HG02798 (cell line): ENCODE data around the gene VPS25.
A peak's percentile ranks its signal among the peaks of the same experiment; 100 is the strongest.

Experiments used
- ATAC-seq: cut with Tn5 transposase; IDR thresholded peaks from one replicate; pipeline ENCODE4 v1.9.1; 2021; ENCODE audit warnings: mild to moderate bottlenecking; ENCODE audit not compliant: unreplicated experiment, poor library complexity

VPS25 gene

GRCh38 chr17:42791948-42792347 lies 18.7 kb downstream of the VPS25 start:
- ATAC-seq: no peak

GRCh38 chr17:42792545-42792944 lies 19.3 kb downstream of the VPS25 start:
- no peak for ATAC-seq

GRCh38 chr17:42795061-42795460 lies 21.8 kb downstream of the VPS25 start:
- ATAC-seq: no peak

- ATAC-seq: no peak
Measured at GRCh38 chr17:42795465-42795864, 22.2 kb downstream of the VPS25 start.

- ATAC-seq: no peak
Measured at GRCh38 chr17:42796066-42796758, 23.0 kb downstream of the VPS25 start.

GRCh38 chr17:42797067-42798007 lies 24.1 kb downstream of the VPS25 start:
- ATAC-seq: no peak

GRCh38 chr17:42798011-42798382 lies 24.7 kb downstream of the VPS25 start:
- no peak for ATAC-seq

- peak; percentile 86 for ATAC-seq
Measured at GRCh38 chr17:42798383-42799380, 25.4 kb downstream of the VPS25 start, which contains the start of the genes CNTD1 and COA3. Gene CNTD1 (plus strand): TSS chr17:42798861. CDS start chr17:42799068, 207 bp downstream. Gene COA3 (minus strand): TSS chr17:42798704. CDS start chr17:42798681, 23 bp downstream.

GRCh38 chr17:42803074-42803883 lies 30.0 kb downstream of the VPS25 start:
- ATAC-seq: no peak

GRCh38 chr17:42804918-42805367 lies 31.7 kb downstream of the VPS25 start:
- ATAC-seq: no peak

GRCh38 chr17:42806249-42806648 lies 33.0 kb downstream of the VPS25 start:
- no peak for ATAC-seq

- no peak for ATAC-seq
Measured at GRCh38 chr17:42809250-42809649, 36.0 kb downstream of the VPS25 start.

GRCh38 chr17:42814633-42815399 lies 41.6 kb downstream of the VPS25 start:
- ATAC-seq: no peak

- ATAC-seq: no peak
Measured at GRCh38 chr17:42817866-42818265, 44.6 kb downstream of the VPS25 start.

- ATAC-seq: no peak
Measured at GRCh38 chr17:42818379-42818778, 45.1 kb downstream of the VPS25 start.

GRCh38 chr17:42819939-42820535 lies 46.8 kb downstream of the VPS25 start:
- no peak for ATAC-seq

GRCh38 chr17:42821176-42821575 lies 47.9 kb downstream of the VPS25 start:
- no peak for ATAC-seq

GRCh38 chr17:42827472-42827871 lies 54.2 kb downstream of the VPS25 start:
- ATAC-seq: no peak
